ENCODE measurements around the gene DCHS1. TPM values are rescaled to one million over a fixed set of nuclear protein-coding genes. Genes with fewer than 3 reads are reported as not detected.
A peak's percentile ranks its signal among the peaks of the same experiment; 100 is the strongest.

The DCHS1 gene
- total RNA-seq, 3 donors from 2014 or later (not counting 1 experiment from before 2014, with no cell fraction given), result 0.49 to 1.0 (median 0.83) TPM

GRCh38 chr11:6611963-6612212 lies 43.7 kb downstream of the DCHS1 start:
- Histone ChIP-seq H3K4me3 (ENCODE audit: low read length) (peak overlapping the region; percentile 65), H3K27ac (ENCODE audit: low read length) (peak overlapping the region; percentile 95), H3K27me3 (ENCODE audit: control insufficient read depth, insufficient read depth, low read length) (no peaks in the 10 kb centered on the region), H3K36me3 (ENCODE audit: control insufficient read depth, insufficient read depth, low read length) (peaks cover 62% of the 10 kb centered on the region), H3K4me1 (ENCODE audit: control insufficient read depth, insufficient read depth, low read length) (peaks cover 49% of the 10 kb centered on the region), H3K9me3 (ENCODE audit: control insufficient read depth, insufficient read depth, low read length) (no peaks in the 10 kb centered on the region)
- TF ChIP-seq CTCF (IDR thresholded peaks at IDR 0.05), result no peak
- no peaks in the 10 kb centered on the region for H3K27me3 Mint-ChIP-seq (ENCODE audit: low read depth in 2 of 2)
- H3K4me3 Mint-ChIP-seq, result peak overlapping the region; percentile 84
- peaks cover 31 to 42% of the 10 kb centered on the region in 2 donors for H3K4me1 Mint-ChIP-seq
- intact Hi-C loops (cut with micrococcal nuclease), result loop anchor here (1.0 to 10.0 kb wide), 3 partner anchors 9 to 217 kb away; partner anchors contain the start of genes ILK, MRPL17, RRP8 and SMPD1
- H3K27ac Mint-ChIP-seq, result no peak overlapping the region
- H3K36me3 Mint-ChIP-seq, result no peaks in the 10 kb centered on the region
- ATAC-seq (peak in 1 of 3 donors; percentile 17), DNase-seq (no peak)
- WGBS (ENCODE audit: insufficient coverage), result under 1% methylated on average over 36 of the region's 36 CpGs
- H3K9me3 Mint-ChIP-seq, result no peaks in the 10 kb centered on the region

DNA sequence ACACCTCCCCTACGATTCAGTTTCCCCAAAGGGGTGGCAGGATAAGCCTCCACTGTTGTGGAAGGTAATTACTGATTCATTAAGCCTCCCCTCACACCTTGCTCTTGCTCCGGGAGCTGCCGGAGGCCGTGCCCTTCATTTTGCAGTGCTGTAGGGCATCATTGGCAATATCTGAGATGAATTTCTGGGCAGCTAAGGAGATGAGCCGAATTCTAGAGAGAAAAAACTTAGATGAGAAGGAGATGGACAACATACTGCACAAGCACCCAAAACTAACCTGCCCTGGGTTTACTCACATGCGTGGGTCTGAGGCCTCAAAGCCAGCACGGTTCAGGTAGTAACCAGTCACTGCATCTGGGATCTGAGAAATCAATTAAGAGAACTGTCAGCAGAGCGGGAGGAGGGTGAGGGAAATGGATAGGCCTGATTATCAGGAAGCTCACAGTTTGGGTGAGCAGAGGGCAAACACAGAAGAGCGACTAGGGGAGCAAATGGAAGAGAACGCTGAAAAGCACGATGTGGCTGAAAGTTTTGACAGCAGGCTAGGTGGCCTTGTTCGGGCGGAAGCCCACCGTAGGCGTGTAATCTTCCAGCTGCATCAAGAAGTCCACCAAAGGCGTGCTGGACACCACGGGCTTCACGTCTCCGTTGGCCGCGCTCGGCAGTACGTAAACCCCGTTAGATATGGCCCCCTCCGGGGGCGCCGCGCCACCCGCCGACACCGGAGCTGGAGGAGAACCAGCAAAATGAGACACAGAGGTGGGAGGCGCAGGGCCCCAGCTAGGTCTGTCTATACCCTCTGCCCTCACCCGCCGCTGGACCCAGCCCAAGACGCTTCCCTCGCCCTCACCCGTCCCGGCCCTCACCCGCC lies 44.3 kb downstream of the DCHS1 start:
- Histone ChIP-seq H3K4me3 (ENCODE audit: low read length) (peak overlapping the region; percentile 65), H3K4me1 (ENCODE audit: control insufficient read depth, insufficient read depth, low read length) (peaks cover 54% of the 10 kb centered on the region), H3K27ac (ENCODE audit: low read length) (peak overlapping the region; percentile 86), H3K36me3 (ENCODE audit: control insufficient read depth, insufficient read depth, low read length) (peaks cover 57% of the 10 kb centered on the region), H3K27me3 (ENCODE audit: control insufficient read depth, insufficient read depth, low read length) (no peaks in the 10 kb centered on the region), H3K9me3 (ENCODE audit: control insufficient read depth, insufficient read depth, low read length) (no peaks in the 10 kb centered on the region)
- Mint-ChIP-seq H3K27me3 (ENCODE audit: low read depth in 2 of 2) (no peaks in the 10 kb centered on the region), H3K9me3 (no peaks in the 10 kb centered on the region), H3K36me3 (no peaks in the 10 kb centered on the region), H3K27ac (no peak overlapping the region), H3K4me3 (peak overlapping the region; percentile 84), H3K4me1 (peaks cover 36 to 47% of the 10 kb centered on the region in 2 donors)
- TF ChIP-seq CTCF (IDR thresholded peaks at IDR 0.05), result no peak
- WGBS (ENCODE audit: insufficient coverage), result 21% methylated on average over 39 of the region's 39 CpGs
- intact Hi-C loops (cut with micrococcal nuclease), result loop anchor here (10.0 kb wide), 1 partner anchor 217 kb away; the partner anchor contains the start of gene SMPD1
- ATAC-seq (peak in 2 of 3 donors; percentile 4 to 9), DNase-seq (peak in 1 of 2 donors; percentile 57)

GRCh38 chr11:6610591-6610990 lies 45.0 kb downstream of the DCHS1 start:
- H3K9me3 Mint-ChIP-seq, result no peaks in the 10 kb centered on the region
- peak overlapping the region; percentile 86 for H3K27ac ChIP-seq (ENCODE audit: low read length)

More at GRCh38 chr11:6610591-6610990, 45.0 kb downstream of the DCHS1 start:
- no peak overlapping the region for H3K4me3 ChIP-seq (ENCODE audit: low read length)
- Mint-ChIP-seq H3K27ac (no peak overlapping the region), H3K4me3 (peak overlapping the region; percentile 84), H3K36me3 (no peaks in the 10 kb centered on the region), H3K27me3 (ENCODE audit: low read depth in 2 of 2) (no peaks in the 10 kb centered on the region), H3K4me1 (peaks cover 42 to 49% of the 10 kb centered on the region in 2 donors)
- H3K27me3 ChIP-seq (ENCODE audit: control insufficient read depth, insufficient read depth, low read length), result no peaks in the 10 kb centered on the region
- intact Hi-C loops (cut with micrococcal nuclease), result loop anchor here (10.0 kb wide), 1 partner anchor 216 kb away; the partner anchor contains the start of gene SMPD1
- peaks cover 61% of the 10 kb centered on the region for H3K4me1 ChIP-seq (ENCODE audit: control insufficient read depth, insufficient read depth, low read length)
- ATAC-seq (no peak), DNase-seq (no peak)
- no peaks in the 10 kb centered on the region for H3K9me3 ChIP-seq (ENCODE audit: control insufficient read depth, insufficient read depth, low read length)
- H3K36me3 ChIP-seq (ENCODE audit: control insufficient read depth, insufficient read depth, low read length), result peaks cover 50% of the 10 kb centered on the region
- TF ChIP-seq CTCF (IDR thresholded peaks at IDR 0.05), result no peak
- 96% methylated on average over 6 of the region's 6 CpGs for WGBS (ENCODE audit: insufficient coverage)

Measured in natural killer cell (primary cell).